ENCODE results near the gene RBM20. TPM values are rescaled to one million over a fixed set of nuclear protein-coding genes. Genes with fewer than 3 reads are reported as not detected.

RBM20 gene
- total and polyA plus RNA-seq, 4 donors, result 1.1 to 2.2 (median 1.6) TPM

DNA sequence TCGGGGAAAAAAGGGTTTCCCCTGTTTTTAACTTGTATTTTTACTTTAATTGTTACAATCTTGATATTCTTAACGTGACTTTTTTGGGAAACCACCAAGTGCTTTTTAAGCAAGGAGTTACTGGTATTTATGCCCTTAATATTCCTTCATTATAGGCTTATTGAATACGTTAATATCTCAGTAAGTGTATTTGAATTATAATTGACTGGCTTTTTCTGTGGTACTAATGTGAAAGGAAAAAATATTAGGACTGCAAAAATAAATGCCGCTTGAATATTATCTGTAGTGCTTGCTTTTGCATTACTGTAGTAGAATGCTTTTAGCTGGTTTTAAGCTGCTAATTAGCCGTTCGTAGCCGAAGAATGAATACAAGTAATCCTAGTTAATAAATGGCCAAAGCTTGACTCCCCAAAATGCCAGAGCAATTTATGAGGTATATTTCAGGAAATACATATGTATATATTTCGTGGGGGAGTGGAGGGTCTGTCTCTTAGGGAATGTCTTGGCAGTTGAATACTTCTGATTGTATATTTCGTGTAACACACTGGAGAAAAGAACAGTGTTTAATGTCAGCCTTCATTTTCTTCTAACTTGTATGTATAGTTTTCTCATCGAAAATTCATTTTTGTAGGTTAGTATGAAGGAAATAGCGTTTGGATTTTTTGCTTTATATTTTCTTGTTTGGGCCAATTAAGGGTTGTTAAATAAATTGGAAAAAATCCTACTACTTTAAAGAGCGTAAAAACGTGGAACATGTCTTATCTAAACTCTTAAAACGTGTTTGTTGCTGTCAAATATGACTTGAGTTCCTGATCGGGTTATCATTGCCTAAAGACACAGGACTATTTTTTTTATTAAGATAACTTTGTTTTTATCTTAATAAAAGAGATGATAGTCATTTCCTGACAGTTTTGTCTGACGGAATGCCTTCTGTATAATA, 229.1 kb downstream of the RBM20 start:
- no CpG with 5 or more reads among the region's 16 CpGs for WGBS (ENCODE audit: insufficient coverage)
- H3K9me3 ChIP-seq (ENCODE audit: control insufficient read depth, insufficient read depth, low read length), result no peaks in the 10 kb centered on the region
- H3K4me1 ChIP-seq (ENCODE audit: control insufficient read depth, insufficient read depth, low read length), result peaks cover 11% of the 10 kb centered on the region
- H3K27ac ChIP-seq (ENCODE audit: low read depth, low read length), result peak overlapping the region; percentile 97
- DNase-seq (ENCODE audit: low read depth in 4 of 6, low spot score in 6 of 6), result peak in 3 of 6 donors; percentile 33 to 48 (median 35)
- H3K27me3 ChIP-seq (ENCODE audit: control insufficient read depth, insufficient read depth, low read length), result no peaks in the 10 kb centered on the region
- no peaks in the 10 kb centered on the region for H3K36me3 ChIP-seq (ENCODE audit: control insufficient read depth, insufficient read depth, low read length)
- H3K4me3 ChIP-seq (ENCODE audit: low read depth, low read length), result peak overlapping the region; percentile 85

DNA sequence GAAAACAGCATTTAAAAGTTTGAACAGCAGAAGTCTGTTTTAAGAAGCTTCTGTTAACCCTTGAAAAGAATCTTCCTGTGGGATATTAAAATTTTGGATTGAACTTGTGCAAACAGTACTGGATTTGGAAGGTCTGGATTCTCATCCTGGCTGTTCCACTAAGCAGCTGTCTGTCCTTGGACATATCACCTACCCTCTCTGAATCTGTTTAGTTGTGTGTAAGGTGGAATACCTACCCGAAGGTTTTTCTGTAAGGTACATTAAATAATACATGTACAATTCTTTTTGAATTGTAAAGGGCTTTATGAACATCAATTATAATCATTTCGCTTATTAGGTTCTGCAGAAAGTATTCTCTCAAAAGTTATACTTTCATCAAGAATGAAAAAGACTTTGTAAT, 229.8 kb downstream of the RBM20 start:
- peaks cover 11% of the 10 kb centered on the region for H3K4me1 ChIP-seq (ENCODE audit: control insufficient read depth, insufficient read depth, low read length)

DNA sequence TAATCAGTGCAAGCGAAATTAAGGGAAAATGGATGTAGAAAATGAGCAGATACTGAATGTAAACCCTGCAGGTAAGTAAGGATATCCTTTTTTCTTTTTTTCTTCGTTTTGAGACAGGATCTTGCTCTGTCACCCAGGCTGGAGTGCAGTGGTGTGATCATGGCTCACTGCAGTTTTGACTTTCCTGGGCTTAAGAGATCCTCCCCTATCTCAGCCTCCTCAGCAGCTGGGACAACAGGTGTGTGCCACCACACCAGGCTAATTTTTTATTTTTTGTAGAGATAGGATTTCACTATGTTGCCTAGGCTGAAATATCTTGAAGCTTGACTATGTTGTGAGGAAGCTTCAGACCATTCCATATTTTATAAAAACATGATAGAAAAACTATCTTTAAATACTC, 231.9 kb downstream of the RBM20 start:
- no CpG with 5 or more reads among the region's 2 CpGs for WGBS (ENCODE audit: insufficient coverage)
- H3K4me1 ChIP-seq (ENCODE audit: control insufficient read depth, insufficient read depth, low read length), result peaks cover 4% of the 10 kb centered on the region

More for the DNA sequence above, 229.8 kb downstream of the RBM20 start:
- DNase-seq (ENCODE audit: low read depth in 4 of 6, low spot score in 6 of 6), result no peak
- Histone ChIP-seq H3K27ac (ENCODE audit: low read depth, low read length) (peak overlapping the region; percentile 97), H3K4me3 (ENCODE audit: low read depth, low read length) (no peak overlapping the region), H3K36me3 (ENCODE audit: control insufficient read depth, insufficient read depth, low read length) (no peaks in the 10 kb centered on the region), H3K27me3 (ENCODE audit: control insufficient read depth, insufficient read depth, low read length) (no peaks in the 10 kb centered on the region), H3K9me3 (ENCODE audit: control insufficient read depth, insufficient read depth, low read length) (no peaks in the 10 kb centered on the region)
- no CpG with 5 or more reads among the region's 2 CpGs for WGBS (ENCODE audit: insufficient coverage)

DNA sequence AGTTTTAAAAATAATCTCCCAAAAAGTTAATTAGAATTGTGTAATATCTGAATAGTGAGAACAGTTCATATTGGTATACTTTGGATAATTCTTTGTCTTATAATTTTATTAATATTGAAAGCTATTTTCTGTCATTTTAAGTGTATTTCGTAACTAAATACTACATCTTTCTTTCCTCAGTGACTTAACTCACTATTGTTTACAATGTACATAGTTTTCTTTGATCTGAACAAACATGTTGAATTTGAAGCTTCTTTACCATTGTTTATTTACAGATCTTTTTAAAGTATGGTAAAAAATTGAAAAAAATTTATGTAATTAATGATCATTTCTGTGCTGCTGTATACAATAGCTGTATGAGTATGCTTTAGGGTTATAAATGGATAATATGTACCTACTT, 232.7 kb downstream of the RBM20 start:
- DNase-seq (ENCODE audit: low read depth in 4 of 6, low spot score in 6 of 6), result no peak
- Histone ChIP-seq H3K4me3 (ENCODE audit: low read depth, low read length) (no peak overlapping the region), H3K4me1 (ENCODE audit: control insufficient read depth, insufficient read depth, low read length) (no peaks in the 10 kb centered on the region), H3K27ac (ENCODE audit: low read depth, low read length) (no peak overlapping the region), H3K36me3 (ENCODE audit: control insufficient read depth, insufficient read depth, low read length) (peaks cover 4% of the 10 kb centered on the region), H3K27me3 (ENCODE audit: control insufficient read depth, insufficient read depth, low read length) (no peaks in the 10 kb centered on the region), H3K9me3 (ENCODE audit: control insufficient read depth, insufficient read depth, low read length) (no peaks in the 10 kb centered on the region)
- WGBS (ENCODE audit: insufficient coverage), result no CpG with 5 or more reads among the region's 1 CpG

More for the DNA sequence above, 231.9 kb downstream of the RBM20 start:
- no peaks in the 10 kb centered on the region for H3K27me3 ChIP-seq (ENCODE audit: control insufficient read depth, insufficient read depth, low read length)
- H3K4me3 ChIP-seq (ENCODE audit: low read depth, low read length), result no peak overlapping the region
- H3K9me3 ChIP-seq (ENCODE audit: control insufficient read depth, insufficient read depth, low read length), result no peaks in the 10 kb centered on the region
- H3K27ac ChIP-seq (ENCODE audit: low read depth, low read length), result no peak overlapping the region
- H3K36me3 ChIP-seq (ENCODE audit: control insufficient read depth, insufficient read depth, low read length), result peaks cover 4% of the 10 kb centered on the region
- DNase-seq (ENCODE audit: low read depth in 4 of 6, low spot score in 6 of 6), result no peak

DNA sequence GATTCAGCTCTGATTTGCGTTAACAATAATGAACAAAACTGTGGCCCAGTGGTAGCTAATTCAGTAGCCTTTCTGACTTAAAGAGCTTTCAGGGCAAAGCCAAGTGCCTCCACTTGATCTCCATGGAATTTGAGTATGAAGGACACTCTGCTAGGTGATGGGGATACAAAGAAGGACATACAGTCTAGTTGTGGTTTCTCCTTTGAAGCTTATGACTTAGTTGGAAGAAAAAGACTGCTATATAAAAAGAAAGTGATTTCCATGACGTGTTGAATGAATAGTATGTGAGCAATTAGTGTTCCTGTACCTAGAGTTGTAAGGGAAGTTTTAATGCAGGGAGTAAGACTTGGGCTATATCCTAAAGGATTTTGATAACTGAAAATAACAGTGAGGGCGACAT, 235.9 kb downstream of the RBM20 start:
- Histone ChIP-seq H3K27ac (ENCODE audit: low read depth, low read length) (no peak overlapping the region), H3K4me3 (ENCODE audit: low read depth, low read length) (no peak overlapping the region), H3K4me1 (ENCODE audit: control insufficient read depth, insufficient read depth, low read length) (no peaks in the 10 kb centered on the region), H3K27me3 (ENCODE audit: control insufficient read depth, insufficient read depth, low read length) (no peaks in the 10 kb centered on the region), H3K9me3 (ENCODE audit: control insufficient read depth, insufficient read depth, low read length) (no peaks in the 10 kb centered on the region), H3K36me3 (ENCODE audit: control insufficient read depth, insufficient read depth, low read length) (peaks cover 6% of the 10 kb centered on the region)
- 85% methylated on average over 3 of the region's 3 CpGs for WGBS (ENCODE audit: insufficient coverage)
- no peak for DNase-seq (ENCODE audit: low read depth in 4 of 6, low spot score in 6 of 6)

DNA sequence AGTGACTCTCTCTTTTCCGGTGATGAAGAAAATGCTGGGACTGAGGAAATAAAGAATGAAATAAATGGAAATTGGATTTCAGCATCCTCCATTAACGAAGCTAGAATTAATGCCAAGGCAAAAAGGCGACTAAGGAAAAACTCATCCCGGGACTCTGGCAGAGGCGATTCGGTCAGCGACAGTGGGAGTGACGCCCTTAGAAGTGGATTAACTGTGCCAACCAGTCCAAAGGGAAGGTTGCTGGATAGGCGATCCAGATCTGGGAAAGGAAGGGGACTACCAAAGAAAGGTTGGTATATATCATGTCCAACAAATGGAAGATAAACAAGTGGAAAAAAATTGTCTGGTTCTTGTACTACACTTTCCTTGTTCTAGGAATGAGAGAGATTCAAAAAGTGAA, 237.1 kb downstream of the RBM20 start:
- DNase-seq (ENCODE audit: low read depth in 4 of 6, low spot score in 6 of 6), result no peak
- Histone ChIP-seq H3K27ac (ENCODE audit: low read depth, low read length) (no peak overlapping the region), H3K4me3 (ENCODE audit: low read depth, low read length) (no peak overlapping the region), H3K36me3 (ENCODE audit: control insufficient read depth, insufficient read depth, low read length) (peaks cover 6% of the 10 kb centered on the region), H3K27me3 (ENCODE audit: control insufficient read depth, insufficient read depth, low read length) (no peaks in the 10 kb centered on the region), H3K4me1 (ENCODE audit: control insufficient read depth, insufficient read depth, low read length) (no peaks in the 10 kb centered on the region), H3K9me3 (ENCODE audit: control insufficient read depth, insufficient read depth, low read length) (no peaks in the 10 kb centered on the region)
- 96% methylated on average over 8 of the region's 9 CpGs for WGBS (ENCODE audit: insufficient coverage)

DNA sequence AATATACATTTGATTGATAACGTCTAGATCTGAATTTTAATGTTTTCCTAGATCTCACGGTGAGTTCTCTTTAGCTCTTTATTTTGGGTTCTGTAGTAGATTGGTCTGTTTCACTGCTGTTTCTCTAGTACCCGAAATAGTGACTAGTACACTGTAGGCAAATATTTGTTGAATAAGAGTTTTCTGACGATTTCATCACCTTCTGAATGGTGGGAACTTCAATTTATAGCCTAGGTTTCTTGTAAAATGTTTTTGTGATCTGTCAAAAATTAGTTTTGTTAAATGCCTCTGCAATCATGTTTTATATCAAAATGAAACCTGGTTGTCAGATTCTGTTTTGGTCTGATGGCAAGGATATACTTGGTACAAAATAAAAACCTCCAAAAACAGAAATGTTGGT, 237.8 kb downstream of the RBM20 start:
- Histone ChIP-seq H3K27me3 (ENCODE audit: control insufficient read depth, insufficient read depth, low read length) (no peaks in the 10 kb centered on the region), H3K36me3 (ENCODE audit: control insufficient read depth, insufficient read depth, low read length) (peaks cover 6% of the 10 kb centered on the region), H3K4me3 (ENCODE audit: low read depth, low read length) (no peak overlapping the region), H3K27ac (ENCODE audit: low read depth, low read length) (no peak overlapping the region), H3K9me3 (ENCODE audit: control insufficient read depth, insufficient read depth, low read length) (no peaks in the 10 kb centered on the region), H3K4me1 (ENCODE audit: control insufficient read depth, insufficient read depth, low read length) (no peaks in the 10 kb centered on the region)
- no peak for DNase-seq (ENCODE audit: low read depth in 4 of 6, low spot score in 6 of 6)
- WGBS (ENCODE audit: insufficient coverage), result 71% methylated on average over 1 of the region's 4 CpGs

DNA sequence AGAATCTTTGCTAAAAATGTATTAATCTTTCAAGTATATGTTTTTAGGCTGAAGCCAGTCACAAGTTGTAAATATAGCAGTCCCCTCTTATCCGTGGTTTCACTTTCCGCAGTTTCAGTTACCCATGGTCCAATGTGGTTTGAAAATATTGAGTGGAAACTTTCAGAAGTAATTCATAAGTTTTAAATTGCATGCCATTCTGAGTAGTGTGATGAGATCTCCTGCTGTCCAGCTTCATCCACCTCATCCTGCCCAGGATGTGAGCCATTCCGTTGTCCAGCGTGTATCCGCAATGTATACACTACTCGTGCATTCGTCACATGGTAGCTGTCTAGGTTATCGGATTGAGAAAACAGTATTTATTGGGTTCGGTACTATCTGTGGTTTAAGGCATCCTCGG, 239.8 kb downstream of the RBM20 start:
- no peak for DNase-seq (ENCODE audit: low read depth in 4 of 6, low spot score in 6 of 6)
- Histone ChIP-seq H3K4me1 (ENCODE audit: control insufficient read depth, insufficient read depth, low read length) (no peaks in the 10 kb centered on the region), H3K27ac (ENCODE audit: low read depth, low read length) (no peak overlapping the region), H3K36me3 (ENCODE audit: control insufficient read depth, insufficient read depth, low read length) (peaks cover 9% of the 10 kb centered on the region), H3K4me3 (ENCODE audit: low read depth, low read length) (no peak overlapping the region), H3K27me3 (ENCODE audit: control insufficient read depth, insufficient read depth, low read length) (no peaks in the 10 kb centered on the region), H3K9me3 (ENCODE audit: control insufficient read depth, insufficient read depth, low read length) (no peaks in the 10 kb centered on the region)
- WGBS (ENCODE audit: insufficient coverage), result 87% methylated on average over 6 of the region's 10 CpGs

DNA sequence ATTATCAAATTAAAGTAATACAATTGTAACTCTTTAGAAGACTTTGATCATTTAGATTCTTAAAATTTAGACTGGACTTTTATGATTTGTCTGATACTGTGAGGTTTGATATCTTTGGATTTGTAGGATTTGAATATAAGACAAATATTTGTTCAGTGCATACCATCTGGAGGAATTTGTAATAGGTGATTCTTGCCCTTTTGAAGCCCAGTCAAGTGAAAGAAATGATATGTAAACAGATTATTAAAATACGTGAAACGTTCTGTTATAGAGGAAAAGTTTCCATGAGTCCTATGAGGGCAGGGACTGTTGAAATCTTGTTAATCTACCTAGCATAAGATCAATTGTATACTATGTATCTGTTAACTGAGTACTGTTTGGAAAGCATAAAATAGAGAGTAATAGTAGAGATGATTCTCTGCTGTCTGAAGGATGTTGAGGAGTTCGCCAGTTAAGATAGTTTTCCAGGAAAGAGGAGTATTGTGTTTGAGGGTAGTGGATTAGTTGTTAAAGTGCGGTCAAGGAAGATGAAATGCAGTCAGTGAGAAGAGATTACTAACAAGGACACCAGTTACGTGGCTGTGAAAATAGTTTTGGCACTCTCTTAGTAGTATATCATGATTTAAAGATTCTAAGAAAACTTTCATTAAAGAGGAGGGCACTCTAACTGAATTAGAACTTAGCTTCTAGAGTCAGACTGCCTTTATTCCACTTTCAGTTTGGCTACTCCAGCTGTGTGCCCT, 242.0 kb downstream of the RBM20 start:
- 82% methylated on average over 2 of the region's 5 CpGs for WGBS (ENCODE audit: insufficient coverage)
- peaks cover 8% of the 10 kb centered on the region for H3K36me3 ChIP-seq (ENCODE audit: control insufficient read depth, insufficient read depth, low read length)
- no peak overlapping the region for H3K27ac ChIP-seq (ENCODE audit: low read depth, low read length)
- H3K4me1 ChIP-seq (ENCODE audit: control insufficient read depth, insufficient read depth, low read length), result no peaks in the 10 kb centered on the region
- no peaks in the 10 kb centered on the region for H3K27me3 ChIP-seq (ENCODE audit: control insufficient read depth, insufficient read depth, low read length)
- no peak for DNase-seq (ENCODE audit: low read depth in 4 of 6, low spot score in 6 of 6)
- H3K9me3 ChIP-seq (ENCODE audit: control insufficient read depth, insufficient read depth, low read length), result no peaks in the 10 kb centered on the region
- H3K4me3 ChIP-seq (ENCODE audit: low read depth, low read length), result no peak overlapping the region
